Amniotic epithelial cell (primary cell): ENCODE data around the gene TSLP.

Source experiments
- DNase-seq: peaks from one replicate; pipeline ENCODE4 v3.0.0-alpha.2; 2010; ENCODE audit warnings: low read depth

TSLP gene

DNA sequence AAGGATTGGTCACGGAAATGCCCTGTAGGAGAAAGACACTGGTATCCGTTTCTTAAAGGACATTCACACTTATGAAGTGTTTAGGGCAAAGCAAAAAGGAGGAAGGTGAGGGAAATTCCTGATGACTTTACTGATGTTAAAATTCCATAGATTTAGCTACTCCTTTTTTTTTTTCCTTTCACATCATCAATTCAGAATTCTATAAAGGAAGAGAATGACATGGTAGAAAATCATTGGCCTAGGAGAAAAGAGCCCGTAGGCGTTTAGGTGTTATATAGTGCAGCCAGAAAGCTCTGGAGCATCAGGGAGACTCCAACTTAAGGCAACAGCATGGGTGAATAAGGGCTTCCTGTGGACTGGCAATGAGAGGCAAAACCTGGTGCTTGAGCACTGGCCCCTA, at the start of gene TSLP:
Gene TSLP, plus strand, starts transcription at position 301 of the 400 bp plus-strand sequence. CDS start 178 bp downstream, outside the sequence.
- no peak for DNase-seq

DNA sequence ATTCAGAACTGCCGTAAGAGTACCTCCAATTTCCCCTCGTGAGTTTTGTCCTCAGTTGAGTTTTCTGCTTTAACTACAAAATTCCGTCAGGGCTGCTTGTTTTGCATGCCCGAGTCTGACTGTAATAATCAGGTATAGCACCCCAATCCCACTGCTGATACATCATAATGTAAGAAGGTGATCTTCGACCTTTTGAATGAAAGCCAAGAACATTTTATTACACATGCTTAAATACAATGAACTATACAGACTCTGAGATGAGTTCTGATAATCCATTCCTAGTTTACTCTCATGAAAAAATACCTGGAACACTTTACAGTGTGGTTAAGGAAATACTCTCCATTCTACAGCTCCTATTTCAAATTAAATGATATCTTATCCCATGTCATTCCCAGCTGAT, 49.2 kb upstream of the TSLP start:
- DNase-seq: no peak

GRCh38 chr5:111028865-111029264, 42.6 kb upstream of the TSLP start:
- DNase-seq: no peak

DNA sequence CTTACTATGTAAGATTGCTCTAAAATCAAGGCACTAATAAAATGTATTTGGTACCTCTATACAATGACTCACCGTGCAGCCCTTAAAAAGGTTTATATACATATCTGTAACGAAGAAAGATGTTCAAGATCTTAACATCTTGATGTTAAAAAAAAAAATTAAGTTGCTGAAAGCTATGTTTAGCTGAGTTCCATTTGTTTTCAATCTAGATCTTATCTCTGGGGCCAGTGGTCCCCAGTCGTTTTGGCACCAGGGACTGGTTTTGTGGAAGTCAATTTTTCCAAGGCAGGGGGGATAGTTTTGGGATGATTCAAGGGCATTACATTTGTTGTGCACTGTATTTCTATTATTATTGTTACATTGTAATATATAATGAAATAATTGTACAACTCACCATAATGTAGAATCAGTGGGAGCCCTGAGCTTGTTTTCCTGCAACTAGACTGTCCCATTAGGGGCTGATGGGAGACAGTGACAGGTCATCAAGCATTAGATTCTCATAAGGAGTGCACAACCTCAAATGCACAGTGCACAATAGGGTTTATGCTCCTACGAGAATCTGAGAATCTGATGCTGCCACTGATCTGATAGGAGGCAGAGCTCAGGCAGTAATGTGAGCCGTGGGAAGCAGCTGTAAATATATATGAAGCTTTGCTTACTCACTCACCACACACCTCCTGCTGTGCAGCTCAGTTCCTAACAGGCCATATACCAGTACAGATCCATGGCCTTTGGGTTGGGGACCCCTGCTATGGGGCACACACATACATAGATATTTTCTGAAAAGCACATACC, 27.6 kb upstream of the TSLP start:
- DNase-seq: peak; percentile 14

DNA sequence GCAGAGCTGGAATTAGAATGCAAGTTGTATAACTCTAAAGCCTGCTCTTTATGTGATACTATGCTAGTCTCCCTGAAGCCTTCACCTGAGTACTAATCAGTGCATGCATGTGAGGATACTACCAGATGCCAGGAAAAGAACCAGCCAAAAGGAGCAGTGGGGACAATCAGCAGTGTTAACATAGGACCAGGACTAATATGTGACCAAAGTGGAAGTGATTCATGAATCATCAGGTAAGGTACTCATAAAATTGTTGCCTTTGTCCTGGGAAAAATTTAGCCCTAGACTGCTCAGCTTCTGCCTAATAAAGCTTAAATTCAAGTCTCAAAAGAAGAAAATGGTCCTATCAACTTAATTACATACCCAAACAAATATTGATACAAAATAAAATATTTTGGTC, 13.4 kb upstream of the TSLP start:
- DNase-seq: no peak

GRCh38 chr5:111060169-111060568, 11.3 kb upstream of the TSLP start:
- DNase-seq: no peak

GRCh38 chr5:111061618-111062017, 9.9 kb upstream of the TSLP start:
- no peak for DNase-seq

GRCh38 chr5:111063709-111064322, 7.7 kb upstream of the TSLP start:
- DNase-seq: peak; percentile 35

GRCh38 chr5:111066261-111066938, 5.1 kb upstream of the TSLP start:
- DNase-seq: no peak

- DNase-seq: peak; percentile 21
These were observed 3.3 kb upstream of the TSLP start for GRCh38 chr5:111068213-111068612.

- DNase-seq: peak; percentile 27
These were observed 1.7 kb upstream of the TSLP start for GRCh38 chr5:111069839-111070238.

DNA sequence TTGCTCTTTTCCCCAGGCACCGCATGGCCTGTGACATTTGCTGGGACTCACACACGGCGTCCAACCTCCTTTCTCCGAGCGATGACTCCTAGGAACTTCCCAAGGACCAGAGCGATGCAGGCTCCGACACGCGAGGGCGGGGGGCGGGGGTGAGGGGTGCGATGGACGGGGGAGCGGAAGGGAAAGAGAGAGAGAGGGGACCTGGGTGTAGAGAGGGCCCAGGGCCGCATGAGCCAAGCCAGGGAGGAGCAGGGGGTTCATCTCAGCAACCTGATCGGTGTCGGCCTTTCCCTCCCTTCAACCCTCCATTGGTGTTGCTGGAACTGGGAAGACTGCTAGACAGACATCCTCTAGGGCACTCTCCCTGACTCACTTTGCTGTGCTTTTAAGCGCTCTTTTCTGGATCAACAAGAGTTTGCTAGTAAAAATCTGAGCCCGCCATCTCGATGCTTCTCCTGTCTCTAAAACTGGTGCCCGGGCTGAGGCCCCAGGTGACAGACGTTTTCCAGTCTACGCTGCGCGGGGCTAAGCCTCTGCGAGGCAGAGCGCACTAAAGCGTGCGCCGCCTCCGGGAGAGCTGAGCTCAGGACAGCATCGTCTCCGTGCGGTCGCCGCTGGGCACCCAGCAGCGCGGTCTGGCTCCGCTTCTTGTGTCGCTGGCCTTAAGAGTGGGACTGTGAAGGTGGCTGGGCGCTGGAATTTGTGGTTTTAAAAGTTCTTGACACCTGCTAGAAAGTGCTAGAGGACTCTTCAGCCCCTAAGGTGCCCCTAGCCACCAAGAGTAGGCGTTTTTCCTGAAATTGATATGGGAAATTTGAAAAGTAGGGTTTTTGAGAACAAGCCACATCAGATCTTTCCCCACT, 1.0 kb upstream of the TSLP start:
- peak; percentile 16 for DNase-seq

DNA sequence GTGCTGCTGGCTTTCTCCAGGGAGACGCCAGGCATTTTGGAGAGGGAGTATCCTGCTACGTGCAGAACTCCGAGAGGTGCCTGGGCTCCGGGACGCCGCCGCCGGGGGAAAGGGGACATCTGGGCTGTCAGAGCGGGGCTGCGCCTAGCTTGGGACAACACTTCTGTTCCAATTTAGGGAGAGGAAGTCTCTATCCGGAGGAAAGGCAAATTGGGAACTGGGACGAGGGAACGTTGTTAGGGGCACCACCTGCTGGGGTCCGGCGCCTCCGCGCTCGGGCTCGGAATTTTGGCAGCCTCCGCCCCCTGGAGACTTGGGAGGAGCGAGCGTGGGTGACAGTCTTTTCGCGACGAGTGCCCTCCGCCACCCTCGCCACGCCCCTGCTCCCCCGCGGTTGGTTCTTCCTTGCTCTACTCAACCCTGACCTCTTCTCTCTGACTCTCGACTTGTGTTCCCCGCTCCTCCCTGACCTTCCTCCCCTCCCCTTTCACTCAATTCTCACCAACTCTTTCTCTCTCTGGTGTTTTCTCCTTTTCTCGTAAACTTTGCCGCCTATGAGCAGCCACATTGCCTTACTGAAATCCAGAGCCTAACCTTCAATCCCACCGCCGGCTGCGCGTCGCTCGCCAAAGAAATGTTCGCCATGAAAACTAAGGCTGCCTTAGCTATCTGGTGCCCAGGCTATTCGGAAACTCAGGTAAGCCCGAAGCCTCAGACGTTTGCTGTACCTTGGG, 1.6 kb downstream of the TSLP start:
- no peak for DNase-seq

GRCh38 chr5:111074244-111074643, 2.7 kb downstream of the TSLP start:
- DNase-seq: no peak

GRCh38 chr5:111075520-111075919, 4.0 kb downstream of the TSLP start:
- peak; percentile 88 for DNase-seq

- peak; percentile 15 for DNase-seq
These were observed 4.6 kb downstream of the TSLP start for GRCh38 chr5:111076091-111076490.

GRCh38 chr5:111077678-111078077, 6.2 kb downstream of the TSLP start:
- DNase-seq: no peak

DNA sequence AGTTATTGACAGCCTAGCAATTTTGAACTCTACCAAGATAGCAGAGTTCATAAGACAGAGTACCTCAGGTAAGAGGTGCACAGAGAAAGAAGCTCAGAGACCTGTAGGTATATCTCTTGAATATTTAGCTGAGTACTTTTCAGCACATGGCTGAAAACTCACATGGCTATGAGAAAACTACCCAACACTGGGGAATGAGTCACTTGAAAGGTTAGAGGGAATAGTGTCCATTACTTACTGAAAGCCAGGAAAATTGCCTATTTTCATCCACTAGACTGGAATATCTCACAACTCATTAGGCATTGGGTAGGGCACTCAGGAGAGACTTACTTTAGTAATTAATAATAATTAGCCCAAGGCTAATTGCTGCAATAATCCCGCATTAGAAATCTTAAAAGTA, 8.3 kb downstream of the TSLP start:
- DNase-seq: no peak

GRCh38 chr5:111083323-111083722, 11.8 kb downstream of the TSLP start:
- no peak for DNase-seq

GRCh38 chr5:111092062-111092853, 20.7 kb downstream of the TSLP start, which contains the start of gene WDR36:
TSS of gene WDR36 (plus strand) at chr5:111092348. CDS start at chr5:111092457, 109 bp downstream.
- peak; percentile 90 for DNase-seq
